NCI-H2107 (cell line): Measurements from ENCODE around the gene ZNF200.
"Not testable (repeated sequence)": the region's sequence is repeated elsewhere in the genome, so short reads cannot be mapped to it uniquely, and the experiment has no call there.

Experiments used
- DNase-seq: peaks from one replicate; lab custom pipeline; 2025; lab: John Stamatoyannopoulos, UW

Gene ZNF200

DNA sequence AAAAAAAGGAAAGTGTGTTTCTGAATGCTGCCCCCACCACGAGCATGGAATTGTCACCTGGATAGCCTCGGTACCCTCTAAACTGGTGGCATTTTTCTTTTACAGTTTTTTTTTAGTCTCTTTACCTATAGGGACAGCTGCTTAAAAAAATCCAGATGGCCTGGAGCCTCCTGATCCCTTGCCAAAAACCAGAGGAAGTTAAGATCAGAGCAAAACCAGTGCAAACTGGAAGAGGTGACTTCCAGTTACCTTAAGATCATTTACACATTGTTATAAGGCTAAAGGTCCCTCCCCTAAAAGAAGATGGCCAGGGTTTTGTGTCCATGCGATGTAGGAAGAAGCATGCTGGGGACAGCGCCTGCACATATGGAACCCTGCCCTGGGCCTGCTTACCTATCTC lies 18.0 kb upstream of the ZNF200 start:
- no peak for DNase-seq

DNA sequence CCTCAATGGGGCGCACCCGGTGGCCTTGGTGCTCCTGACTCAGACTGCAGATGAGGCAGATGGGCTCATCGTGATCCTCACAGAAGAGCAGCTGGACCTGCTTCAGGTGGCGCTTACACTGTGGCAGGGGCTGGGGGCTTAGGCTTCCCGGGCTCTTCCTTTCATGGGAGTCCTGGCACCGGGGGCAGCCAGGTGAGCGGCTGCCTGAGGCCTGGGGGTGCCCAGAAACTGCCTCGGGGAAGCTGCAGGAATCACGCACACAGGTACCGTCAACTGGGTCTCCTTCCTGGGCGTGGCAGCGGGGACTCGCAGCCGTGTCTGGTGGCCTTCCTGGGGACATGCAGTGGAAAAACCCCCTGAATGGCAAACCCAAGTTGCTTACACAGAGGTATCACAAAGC lies 14.5 kb upstream of the ZNF200 start:
- DNase-seq = no peak

DNA sequence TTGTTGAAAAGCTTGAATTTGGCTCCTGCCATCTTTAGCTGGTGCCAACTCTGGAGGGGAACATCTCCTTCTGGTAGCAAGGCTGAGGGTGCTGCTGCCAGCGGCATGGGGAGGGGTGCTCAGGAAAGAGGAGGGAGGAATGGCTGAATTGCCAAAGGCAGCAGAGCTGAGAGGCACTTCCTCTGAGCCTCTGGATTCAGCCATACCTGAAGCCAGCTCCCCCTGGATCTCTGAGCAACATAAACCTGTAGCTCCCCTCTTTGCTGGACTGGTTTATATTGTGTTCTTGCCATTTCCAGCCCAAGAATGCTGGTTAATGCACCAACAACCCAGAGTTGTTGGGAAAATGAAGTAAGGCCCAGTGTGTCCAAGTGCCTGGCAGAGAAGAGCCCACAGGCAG lies 14.1 kb upstream of the ZNF200 start:
- DNase-seq = no peak

DNA sequence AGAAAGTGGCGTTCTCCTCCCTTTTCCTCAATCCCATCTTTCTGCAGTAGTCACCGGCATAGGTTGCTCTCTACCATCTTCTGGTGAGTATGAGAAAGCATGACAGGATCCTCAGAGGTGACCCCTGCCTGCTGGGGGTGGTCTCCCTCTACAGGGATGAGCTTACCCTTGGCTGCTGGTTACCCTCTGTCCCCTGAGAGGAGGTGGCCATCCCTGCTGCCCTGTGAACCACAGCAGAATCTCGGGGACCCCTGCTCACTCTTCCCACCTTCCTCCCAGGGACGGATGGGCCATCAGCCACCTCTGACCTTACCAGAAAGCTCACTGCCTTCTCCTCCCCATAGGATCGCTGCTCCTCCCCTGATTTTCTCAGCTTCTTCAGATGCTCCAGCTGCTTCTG lies 13.6 kb upstream of the ZNF200 start:
- DNase-seq = no peak

DNA sequence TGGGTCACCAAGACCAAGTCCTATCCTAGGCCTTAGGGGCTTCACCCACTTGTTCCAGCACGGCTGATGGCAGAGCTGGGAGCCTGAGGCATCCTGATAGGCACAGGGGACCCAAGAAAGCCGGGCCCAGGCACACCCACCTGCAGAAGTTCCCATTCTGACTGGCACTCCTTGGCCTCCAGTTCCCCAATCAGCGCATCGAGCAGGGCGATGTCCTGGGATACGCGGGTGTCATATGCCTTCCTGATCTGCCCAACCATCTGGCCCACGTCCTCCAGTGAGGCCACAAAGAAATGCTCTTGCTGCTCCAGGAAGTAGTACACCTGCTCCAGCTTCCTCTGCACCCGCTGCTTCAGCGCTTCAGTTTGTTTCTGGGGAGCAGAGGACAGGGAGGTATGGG lies 11.9 kb upstream of the ZNF200 start:
- no peak for DNase-seq

DNA sequence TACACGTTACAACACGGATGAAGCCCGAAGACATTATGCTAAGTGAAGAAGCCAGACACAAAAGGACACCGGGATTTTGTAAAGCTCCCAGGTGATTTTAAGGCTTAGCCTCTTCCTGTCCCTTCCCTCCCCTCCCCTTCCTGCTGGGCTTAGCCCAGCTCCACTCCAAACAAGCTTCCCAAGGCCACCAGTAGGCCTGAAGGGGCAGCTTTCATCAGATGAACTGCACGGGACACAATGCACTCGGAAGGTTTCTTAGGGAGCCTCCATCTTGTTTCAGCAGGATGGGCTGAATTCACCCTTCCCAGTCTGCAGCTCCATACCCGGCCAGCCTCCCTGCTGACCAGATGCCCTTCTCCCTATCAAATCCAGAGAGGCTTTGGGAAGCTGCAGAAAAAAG lies 11.0 kb upstream of the ZNF200 start:
- DNase-seq = no peak

DNA sequence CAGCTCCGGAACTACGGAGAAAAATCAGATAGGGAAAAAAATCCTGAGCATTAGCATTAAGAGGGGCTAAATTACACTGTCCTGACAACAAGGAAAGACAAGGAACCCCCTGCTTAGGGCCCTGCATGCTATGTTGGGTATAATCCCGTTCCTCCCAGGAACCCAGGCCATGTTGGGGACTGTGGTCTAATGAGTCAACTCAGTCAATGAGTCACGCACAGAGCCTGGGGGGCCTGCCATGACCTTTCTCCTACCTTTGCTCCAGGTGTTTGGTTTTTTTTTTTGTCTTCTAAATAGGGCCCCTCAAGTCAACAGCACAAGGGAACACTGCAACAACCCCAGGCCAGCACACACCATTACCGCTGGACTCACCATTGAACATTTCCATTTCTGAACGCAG lies 8.9 kb upstream of the ZNF200 start:
- no peak for DNase-seq

DNA sequence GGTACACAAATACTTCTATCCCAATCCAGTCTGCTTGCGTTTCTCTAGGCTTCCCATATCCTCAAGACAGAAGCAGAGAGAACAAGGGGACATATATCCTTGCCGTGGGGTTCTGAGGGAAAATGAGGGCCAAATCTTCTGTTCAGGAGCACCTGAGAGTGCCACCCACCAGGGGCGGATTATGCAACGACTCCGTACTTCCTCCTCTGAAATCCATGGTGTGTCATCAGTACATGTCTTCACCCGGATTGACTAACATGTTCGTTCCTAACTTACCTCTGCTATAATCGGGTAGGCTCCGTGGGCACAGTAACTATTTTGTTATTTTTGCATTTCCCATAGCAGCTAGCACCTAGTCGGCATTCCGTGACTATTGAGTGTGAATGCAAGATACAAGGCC lies 7.8 kb upstream of the ZNF200 start:
- DNase-seq = no peak

DNA sequence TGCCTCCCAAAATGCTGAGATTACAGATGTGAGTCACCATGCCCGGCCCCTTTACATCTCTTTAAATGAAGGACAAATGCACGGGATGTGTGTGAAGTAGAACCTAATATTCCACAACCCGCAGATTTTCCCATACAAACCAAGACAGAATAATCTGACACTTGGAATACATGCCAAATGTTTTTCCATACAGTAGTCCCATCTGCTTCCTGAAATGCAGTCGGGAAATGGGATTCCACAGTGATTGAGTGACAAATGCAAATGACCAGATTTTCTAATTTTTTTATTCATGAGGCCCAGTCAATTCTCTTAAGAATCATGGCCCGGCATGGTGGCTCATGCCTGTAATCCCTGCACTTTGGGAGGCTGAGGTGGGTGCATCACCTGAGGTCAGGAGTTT lies 6.8 kb upstream of the ZNF200 start:
- no peak for DNase-seq

DNA sequence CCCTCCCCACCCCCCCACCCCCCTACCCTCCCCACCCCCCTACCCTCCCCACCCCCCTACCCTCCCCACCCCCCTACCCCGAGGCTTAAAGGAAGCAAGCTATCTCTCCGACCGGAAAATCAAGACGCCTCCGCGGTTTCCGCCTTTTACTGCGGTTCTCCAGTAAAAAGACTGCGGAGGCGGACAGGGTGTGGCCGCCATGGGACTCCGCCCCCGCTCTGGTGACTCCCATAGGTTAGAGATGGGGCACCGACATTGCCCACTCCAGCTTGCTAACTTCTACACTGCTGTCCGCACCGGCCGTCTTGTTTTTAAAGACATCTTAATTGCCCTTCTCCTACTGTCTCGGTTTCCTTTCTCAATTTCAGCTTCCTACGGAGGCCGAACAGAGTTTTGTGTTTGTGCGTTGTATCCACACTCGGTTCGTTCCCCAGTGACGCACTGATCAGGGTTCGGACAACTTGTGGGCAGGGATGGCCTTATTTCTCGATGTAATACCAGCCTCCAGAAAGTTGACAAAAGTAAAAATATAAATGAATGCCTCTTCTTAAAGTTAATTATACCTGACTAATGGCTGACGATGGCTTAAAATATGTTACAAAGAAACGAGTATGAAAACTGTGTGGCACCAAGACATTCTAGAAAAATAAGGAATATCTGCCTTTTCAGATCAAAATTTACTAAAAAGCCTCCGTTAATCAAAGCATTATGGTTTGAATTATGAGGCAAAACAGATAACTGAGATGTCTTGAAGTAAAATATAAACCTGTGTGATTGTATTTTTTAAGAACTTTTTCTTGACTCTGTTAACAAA lies 1.1 kb upstream of the ZNF200 start:
- DNase-seq = no peak

DNA sequence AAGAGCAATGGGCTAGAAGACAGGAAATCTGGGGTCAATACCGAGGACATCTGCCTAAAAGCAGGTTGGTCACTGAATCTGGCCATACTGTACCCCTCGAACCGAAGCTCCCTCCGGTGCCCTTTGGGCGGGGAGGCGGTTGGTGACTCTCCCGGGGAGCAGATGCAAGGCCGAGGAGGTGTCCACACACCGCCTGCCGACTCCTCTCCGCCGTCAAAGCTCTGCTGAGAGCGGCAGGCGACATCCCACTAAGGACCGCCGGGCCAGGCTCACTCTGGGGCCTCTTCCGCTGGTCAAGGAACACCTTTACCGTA lies 458 bp downstream of the ZNF200 start:
- DNase-seq = no peak

DNA sequence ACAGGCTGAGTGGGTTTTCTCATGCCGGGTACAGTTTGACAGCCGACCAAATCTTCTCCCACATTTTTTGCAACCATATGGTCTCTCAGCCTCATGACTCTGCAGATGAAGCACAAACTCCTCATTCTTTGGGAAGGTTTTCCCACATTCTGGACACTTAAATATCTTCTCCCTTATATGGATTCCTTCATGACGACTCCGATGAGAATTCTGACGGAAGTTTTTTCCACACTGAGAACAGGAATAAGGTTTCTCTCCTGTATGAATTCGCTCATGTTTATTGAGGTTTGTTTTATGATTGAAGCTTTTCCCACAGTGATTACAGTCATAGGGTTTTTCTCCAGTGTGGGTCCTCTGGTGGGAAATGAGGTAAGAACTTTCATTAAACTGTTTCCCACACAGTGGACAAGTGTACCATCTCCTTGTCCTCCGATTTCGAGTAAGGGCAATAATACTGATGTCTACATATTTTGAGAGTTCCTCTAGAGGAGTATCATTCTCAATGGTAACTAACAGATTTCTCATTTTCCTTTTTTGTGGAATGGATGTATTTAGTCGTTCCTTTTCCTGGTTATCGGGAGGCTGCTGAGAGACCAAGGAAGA lies 10.9 kb downstream of the ZNF200 start:
- DNase-seq = no peak

DNA sequence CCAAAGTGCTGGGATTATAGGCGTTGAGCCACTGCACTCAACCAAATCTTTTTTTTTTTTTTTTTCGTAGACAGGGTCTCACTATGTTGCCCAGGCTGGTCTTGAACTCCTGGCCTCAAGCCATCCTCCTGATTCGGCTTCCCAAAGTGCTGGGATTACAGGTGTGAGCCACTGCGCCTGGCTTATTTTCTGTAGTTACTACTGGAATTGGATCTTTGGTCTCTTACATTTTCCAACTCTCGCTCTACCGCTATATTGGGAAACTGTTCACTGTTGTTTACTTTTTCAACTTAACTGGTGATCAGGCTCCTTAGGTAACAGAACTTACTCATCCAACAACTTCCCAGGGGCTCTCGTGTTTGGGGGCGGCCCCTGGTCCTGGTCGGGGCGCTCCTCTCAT lies 14.1 kb downstream of the ZNF200 start:
- DNase-seq = no peak

DNA sequence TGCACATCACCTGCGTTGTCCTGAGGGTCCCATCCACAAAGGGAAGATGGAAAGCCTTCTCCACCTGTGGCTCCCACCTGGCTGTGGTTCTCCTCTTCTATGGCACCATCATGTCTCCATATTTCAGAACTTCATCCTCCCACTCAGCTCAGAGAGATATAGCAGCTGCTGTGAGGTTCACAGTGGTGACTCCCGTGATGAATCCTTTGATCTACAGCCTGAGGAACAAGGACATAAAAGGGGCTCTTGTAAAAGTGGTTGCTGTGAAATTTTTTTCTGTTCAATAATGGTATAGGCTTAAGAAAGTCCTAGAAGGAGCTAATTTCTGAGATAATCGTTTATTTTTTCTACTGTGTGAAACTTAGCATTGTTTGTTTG lies 18.7 kb downstream of the ZNF200 start:
- no peak for DNase-seq

DNA sequence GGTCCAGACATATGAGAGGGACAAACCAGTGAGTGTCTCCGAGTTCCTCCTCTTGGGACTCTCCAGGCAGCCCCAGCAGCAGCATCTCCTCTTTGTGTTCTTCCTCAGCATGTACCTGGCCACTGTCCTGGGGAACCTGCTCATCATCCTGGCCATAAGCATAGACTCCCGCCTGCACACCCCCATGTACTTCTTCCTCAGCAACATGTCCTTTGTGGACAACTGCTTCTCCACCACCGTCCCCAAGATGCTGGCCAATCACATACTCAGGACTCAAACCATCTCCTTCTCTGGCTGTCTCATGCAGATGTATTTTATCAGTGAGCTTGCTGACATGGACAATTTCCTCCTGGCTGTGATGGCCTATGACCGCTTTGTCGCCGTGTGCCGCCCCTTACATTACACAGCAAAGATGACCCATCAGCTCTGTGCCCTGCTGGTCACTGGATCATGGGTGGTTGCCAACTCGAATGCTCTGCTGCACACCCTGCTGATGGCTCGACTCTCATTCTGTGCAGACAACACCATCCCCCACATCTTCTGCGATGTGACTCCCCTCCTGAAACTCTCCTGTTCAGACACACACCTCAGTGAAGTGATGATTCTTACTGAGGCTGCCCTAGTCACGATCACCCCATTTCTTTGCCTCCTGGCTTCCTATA lies 19.2 kb downstream of the ZNF200 start:
- DNase-seq = no peak

DNA sequence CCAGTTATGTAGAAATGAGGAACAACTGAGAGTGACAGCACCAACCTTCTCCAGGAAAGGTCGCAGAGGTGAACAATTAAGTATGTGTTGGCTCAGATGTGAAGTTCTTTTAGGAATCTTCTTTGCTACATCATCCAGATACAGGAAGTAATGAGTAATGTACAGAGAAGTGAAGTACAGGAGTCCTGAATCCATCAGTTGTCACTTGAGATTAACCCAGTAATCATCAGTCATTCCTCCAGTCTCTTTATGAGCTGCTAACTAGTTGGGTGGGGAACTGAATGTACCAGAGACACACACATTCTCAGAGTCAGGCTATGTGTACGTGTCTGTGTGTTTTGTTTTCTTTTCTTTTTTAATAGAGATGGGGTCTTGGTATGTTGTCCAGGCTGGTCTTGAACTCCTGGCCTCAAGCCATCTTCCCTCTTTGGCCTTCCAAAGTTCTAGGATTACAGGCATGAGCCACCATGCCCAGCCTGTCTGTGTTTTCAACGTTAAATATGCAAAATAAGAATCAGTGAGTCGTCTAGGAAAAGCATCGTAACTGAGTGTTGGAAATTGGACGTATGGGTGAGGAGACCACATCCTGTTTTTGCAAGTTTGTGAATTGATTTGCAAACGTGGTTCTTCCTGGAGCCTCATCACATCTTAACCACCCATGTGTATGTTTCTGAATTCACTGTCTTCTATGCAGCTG lies 19.9 kb downstream of the ZNF200 start:
- no peak for DNase-seq

DNA sequence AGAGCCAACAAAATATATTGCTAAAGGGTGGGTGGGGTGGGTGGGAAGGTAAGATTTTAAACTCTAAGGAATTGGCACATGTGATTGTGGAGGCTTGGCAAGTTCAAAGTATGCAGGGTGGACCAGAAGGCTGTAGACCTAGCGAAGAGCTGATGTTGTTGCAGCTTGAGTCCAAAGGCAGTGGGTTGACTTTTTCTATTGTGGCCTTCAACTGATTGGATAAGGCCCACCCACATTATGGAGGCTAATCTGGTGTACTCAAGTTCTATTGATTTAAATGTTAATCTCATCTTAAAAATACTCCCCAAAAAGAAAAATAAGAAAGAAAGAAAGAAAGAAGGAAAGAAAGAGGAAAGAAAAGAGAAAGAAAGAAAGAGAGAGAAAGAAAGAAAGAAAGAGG lies 22.4 kb downstream of the ZNF200 start:
- DNase-seq = no peak

DNA sequence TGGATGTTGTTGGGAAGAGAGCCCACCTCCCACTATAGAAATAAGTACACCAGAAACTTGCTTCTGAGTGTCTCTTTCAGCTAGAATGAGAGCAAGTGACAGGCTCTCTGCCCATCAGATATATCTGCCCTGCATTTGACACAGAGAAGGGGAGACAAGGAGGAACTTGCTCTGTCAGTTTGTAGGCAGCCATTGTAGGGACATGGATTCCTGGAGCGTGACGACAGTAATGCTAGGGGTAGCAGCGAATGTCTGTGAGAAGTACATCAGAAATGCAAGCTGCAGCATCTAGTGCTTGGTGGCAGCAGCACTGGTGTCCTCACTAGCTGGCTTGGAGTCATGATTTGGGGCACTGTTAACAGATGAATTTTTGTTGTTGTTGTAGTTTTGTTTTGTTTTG lies 23.0 kb downstream of the ZNF200 start:
- DNase-seq = no peak

DNA sequence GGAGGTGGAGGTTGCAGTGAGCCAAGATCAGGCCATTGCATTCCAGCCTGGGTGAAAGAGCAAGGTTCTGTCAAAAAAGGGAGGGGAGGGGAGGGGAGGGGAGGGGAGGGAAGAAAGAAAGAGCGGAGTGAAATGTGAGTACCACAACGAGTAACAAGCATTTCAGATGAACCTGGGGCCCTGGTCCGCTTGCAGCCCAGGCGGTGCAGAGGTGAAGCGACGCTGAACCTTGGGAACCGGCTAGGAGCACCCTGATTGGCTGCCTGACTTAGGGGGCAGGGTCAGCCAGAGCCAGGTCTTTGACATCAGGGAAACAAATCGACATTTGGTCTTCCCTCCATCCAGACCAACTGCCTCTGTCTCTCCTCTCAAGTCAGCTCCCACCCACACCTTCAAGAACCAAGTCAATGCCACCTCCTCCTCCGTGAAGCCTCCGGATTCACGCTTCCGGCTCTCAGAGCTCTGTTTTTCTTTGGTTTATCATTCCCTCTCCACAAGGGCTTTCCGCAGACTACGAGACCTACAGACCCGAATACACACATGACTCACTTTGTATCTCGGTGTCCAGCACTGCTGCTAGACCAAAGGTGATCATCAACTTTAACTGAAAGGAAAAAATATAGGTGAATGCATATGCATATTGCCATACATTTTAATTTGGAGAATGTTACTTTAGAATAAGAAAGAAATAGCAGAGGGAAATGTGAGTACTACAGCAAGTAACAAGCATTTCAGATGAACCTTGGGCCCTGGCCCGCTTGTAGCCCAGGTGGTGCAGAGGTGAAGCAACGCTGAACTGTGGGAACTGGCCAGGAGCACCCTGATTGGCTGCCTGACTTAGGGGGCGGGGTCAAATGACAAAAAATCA lies 27.6 kb downstream of the ZNF200 start:
- no peak for DNase-seq

DNA sequence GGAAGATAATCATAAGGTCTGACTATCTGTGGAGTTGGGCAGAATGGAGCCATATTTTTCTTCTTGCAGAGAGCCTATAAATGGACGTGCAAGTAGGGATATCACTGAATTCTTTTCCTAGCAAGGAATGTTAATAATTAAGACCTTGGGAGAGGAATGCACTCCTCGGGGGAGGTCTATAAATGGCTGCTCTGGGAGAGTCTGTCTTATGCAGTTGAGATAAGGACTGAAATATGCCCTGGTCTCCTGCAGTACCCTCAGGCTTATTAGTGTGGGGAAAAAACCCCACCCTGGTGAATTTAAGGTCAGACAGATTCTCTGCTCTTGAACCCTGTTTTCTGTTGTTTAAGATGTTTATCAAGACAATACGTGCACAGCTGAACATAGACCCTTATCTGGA lies 29.0 kb downstream of the ZNF200 start:
- DNase-seq = not testable (repeated sequence)

DNA sequence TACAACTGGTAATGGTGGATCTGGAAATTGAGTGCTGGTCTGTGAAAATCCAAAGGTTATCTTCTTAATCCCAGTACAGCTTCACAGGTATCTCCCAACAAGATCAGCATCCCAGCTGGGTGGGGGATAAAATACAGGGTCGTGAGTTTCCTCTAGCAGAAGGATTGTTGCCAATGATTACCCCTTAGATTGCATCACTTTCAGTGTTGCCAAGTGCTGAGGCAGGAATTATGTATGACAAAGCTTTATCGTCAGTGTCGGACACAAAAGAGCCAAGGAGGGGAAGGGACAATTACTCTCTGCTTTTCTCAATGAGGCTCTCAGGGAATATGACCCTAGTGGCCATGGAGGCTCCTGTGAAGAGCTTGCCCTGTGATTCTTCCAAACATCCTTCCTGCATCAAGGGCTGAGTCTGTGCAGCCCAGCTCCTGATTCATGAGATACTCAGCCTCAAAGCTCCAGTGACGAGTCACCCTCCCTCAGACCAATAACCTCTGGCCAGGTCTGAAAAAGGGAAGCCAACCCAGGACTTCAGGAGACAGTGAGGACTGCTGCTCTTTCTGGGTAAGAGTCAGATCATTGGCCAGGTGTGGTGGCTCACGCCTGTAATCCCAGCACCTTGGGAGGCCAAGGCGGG lies 31.9 kb downstream of the ZNF200 start:
- no peak for DNase-seq
